Measurements from ENCODE around the gene RBM8A.
A peak's percentile ranks its signal among the peaks of the same experiment; 100 is the strongest.

RBM8A gene

GRCh38 chr1:145912128-145912641 lies 15.1 kb downstream of the RBM8A start:
- DNase-seq = no peak

GRCh38 chr1:145908653-145909052 lies 18.6 kb downstream of the RBM8A start:
- DNase-seq = no peak

- DNase-seq = no peak
These were observed 20.1 kb downstream of the RBM8A start for GRCh38 chr1:145906954-145907753.

- DNase-seq = no peak
These were observed 25.8 kb downstream of the RBM8A start for GRCh38 chr1:145901312-145902021.

GRCh38 chr1:145898756-145899155 lies 28.5 kb downstream of the RBM8A start:
- no peak for DNase-seq

- no peak for DNase-seq
These were observed 29.3 kb downstream of the RBM8A start for GRCh38 chr1:145897969-145898368.

GRCh38 chr1:145895471-145895870 lies 31.8 kb downstream of the RBM8A start:
- no peak for DNase-seq

- DNase-seq = no peak
These were observed 33.8 kb downstream of the RBM8A start for GRCh38 chr1:145893306-145894055.

GRCh38 chr1:145892486-145893087 lies 34.7 kb downstream of the RBM8A start:
- DNase-seq = no peak

- DNase-seq = peak; percentile 86
These were observed 35.4 kb downstream of the RBM8A start for GRCh38 chr1:145891587-145892485.

- DNase-seq = no peak
These were observed 36.1 kb downstream of the RBM8A start for GRCh38 chr1:145891143-145891542.

- no peak for DNase-seq
These were observed 37.6 kb downstream of the RBM8A start for GRCh38 chr1:145889722-145890121.

- DNase-seq = no peak
These were observed 39.7 kb downstream of the RBM8A start for GRCh38 chr1:145887631-145888030.

GRCh38 chr1:145886816-145887215 lies 40.5 kb downstream of the RBM8A start:
- DNase-seq = no peak

GRCh38 chr1:145886390-145886789 lies 40.9 kb downstream of the RBM8A start:
- DNase-seq = no peak

GRCh38 chr1:145885738-145886287 lies 41.5 kb downstream of the RBM8A start, which contains the start of gene ANKRD35:
ANKRD35 (minus strand) TSS chr1:145885866; CDS start chr1:145885758, 108 bp downstream.
- DNase-seq = no peak

GRCh38 chr1:145884675-145885074 lies 42.6 kb downstream of the RBM8A start:
- no peak for DNase-seq

- DNase-seq = no peak
These were observed 47.5 kb downstream of the RBM8A start for GRCh38 chr1:145879775-145880174.

- DNase-seq = no peak
These were observed 48.6 kb downstream of the RBM8A start for GRCh38 chr1:145878724-145879123.

- no peak for DNase-seq
These were observed 49.3 kb downstream of the RBM8A start for GRCh38 chr1:145877923-145878486.

GRCh38 chr1:145874646-145875045 lies 52.6 kb downstream of the RBM8A start:
- DNase-seq = no peak

All from NCI-H1436 treated with DMSO at 0.1 percent for 48 hours (cell line).